Keratinocyte (primary cell): ENCODE measurements around the gene BNC2.

ENCODE experiments used
- CTCF ChIP-seq, 3 experiments: IDR thresholded peaks in 1 of 3; conservative IDR thresholded peaks in 1 of 3; optimal IDR thresholded peaks in 1 of 3; 2 replicates in 2 of 3; 3 replicates in 1 of 3; pipeline versions ENCODE3 to v1.5.1; 2011; ENCODE audit warnings: low read length in 3 of 3, mild to moderate bottlenecking in 3 of 3, moderate library complexity in 2 of 3, control low read depth in 1 of 3, inconsistent platforms in 1 of 3; ENCODE audit not compliant: insufficient read depth in 2 of 3; ENCODE audit errors: extremely low read depth in 1 of 3
- EZH2 ChIP-seq: IDR thresholded peaks from one replicate; pipeline ENCODE4 v1.6.1; 2012; ENCODE audit warnings: inconsistent platforms, mild to moderate bottlenecking, low read length, moderate library complexity

GRCh38 chr9:16552252-16552651 lies 318.2 kb downstream of the BNC2 start:
- TF ChIP-seq CTCF (optimal IDR thresholded peaks at IDR 0.05 in 1 of 3, IDR thresholded peaks at IDR 0.05 in 1 of 3, conservative IDR thresholded peaks at IDR 0.05 in 1 of 3; ENCODE audit: extremely low read depth in 1 of 3, insufficient read depth in 2 of 3, low read length in 3 of 3) (no peak), EZH2 (no peak)
